Stimulated activated CD4-positive, alpha-beta T cell treated with anti-CD3 and anti-CD28 coated beads, Interleukin-1b, Interleukin-23, amount 100 ng/mL, for 48 hours (primary cell): ENCODE measurements around the gene ZNF782.
"Not testable (repeated sequence)": the region's sequence is repeated elsewhere in the genome, so short reads cannot be mapped to it uniquely, and the experiment has no call there.

Experiments used
- DNase-seq: peaks from one replicate; pipeline ENCODE4 v3.0.0-alpha.2; 2020

Gene ZNF782

GRCh38 chr9:96852676-96853075 lies 1.6 kb downstream of the ZNF782 start:
- DNase-seq: no peak

- DNase-seq: no peak
Observed at GRCh38 chr9:96844040-96844439, 10.3 kb downstream of the ZNF782 start.

GRCh38 chr9:96818533-96818932 lies 35.8 kb downstream of the ZNF782 start:
- no peak for DNase-seq

- DNase-seq: no peak
Observed at GRCh38 chr9:96817973-96818372, 36.3 kb downstream of the ZNF782 start.

GRCh38 chr9:96813607-96814006 lies 40.7 kb downstream of the ZNF782 start:
- DNase-seq: no peak

GRCh38 chr9:96798959-96799358 lies 55.4 kb downstream of the ZNF782 start:
- not testable (repeated sequence) for DNase-seq

- no peak for DNase-seq
Observed at GRCh38 chr9:96784021-96784420, 70.3 kb downstream of the ZNF782 start.

- peak; percentile 3 for DNase-seq
Observed at GRCh38 chr9:96782235-96782634, 72.1 kb downstream of the ZNF782 start.

GRCh38 chr9:96781552-96781951 lies 72.8 kb downstream of the ZNF782 start:
- DNase-seq: no peak

- no peak for DNase-seq
Observed at GRCh38 chr9:96779089-96779488, 75.2 kb downstream of the ZNF782 start.

GRCh38 chr9:96777426-96777864 lies 76.9 kb downstream of the ZNF782 start:
- DNase-seq: no peak

GRCh38 chr9:96771124-96771523 lies 83.2 kb downstream of the ZNF782 start:
- DNase-seq: no peak

- no peak for DNase-seq
Observed at GRCh38 chr9:96769989-96770388, 84.3 kb downstream of the ZNF782 start.
